NK-92 (cell line): ENCODE results near the gene TMC6.
"Not testable (repeated sequence)": the region's sequence is repeated elsewhere in the genome, so short reads cannot be mapped to it uniquely, and the experiment has no call there.

ENCODE experiments used
- DNase-seq: peaks from one replicate; lab custom pipeline; 2025; ENCODE audit not compliant: unreplicated experiment; lab: John Stamatoyannopoulos, UW

The TMC6 gene

DNA sequence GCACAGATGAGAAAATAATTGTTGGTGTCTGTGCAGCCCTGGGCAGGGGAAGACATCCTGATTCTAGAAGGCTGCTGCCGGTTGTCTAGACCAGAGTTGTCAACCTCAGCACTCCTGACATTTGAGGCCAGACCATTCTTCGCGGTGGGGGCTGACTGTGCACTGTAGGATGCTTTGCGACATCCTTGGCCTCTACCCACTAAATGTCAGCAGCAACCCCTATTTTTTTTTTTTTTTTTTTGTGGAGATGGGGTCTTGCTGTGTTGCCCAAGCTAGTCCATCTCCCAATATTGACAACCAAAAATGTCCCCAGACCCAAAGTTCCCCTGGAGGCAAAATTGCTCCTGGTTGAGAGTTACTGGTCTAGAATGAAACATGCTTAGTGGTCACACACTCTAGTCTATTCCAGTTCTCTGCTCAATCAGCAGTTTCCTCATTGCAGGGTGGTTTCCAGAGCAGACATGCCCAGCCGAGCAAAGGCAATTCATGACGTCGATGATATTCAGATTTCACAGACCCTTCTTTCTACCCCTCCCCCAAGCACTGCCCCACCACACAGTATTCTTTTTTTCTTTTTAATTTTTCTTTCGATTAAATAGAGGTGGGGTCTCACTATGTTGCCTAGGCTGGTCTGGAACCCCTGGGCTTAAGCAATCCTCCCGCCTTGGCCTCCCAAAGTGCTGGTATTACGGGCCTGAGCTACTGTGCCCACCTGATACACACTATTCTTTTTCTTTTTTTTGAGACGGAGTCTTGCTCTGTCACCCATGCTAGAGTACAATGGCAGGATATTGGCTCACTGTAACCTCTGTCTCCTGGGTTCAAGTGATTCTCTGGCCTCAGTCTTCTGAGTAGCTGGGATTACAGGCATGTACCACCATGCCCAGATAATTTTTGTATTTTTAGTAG is 26.6 kb upstream of the TMC6 start:
- DNase-seq, result no peak

DNA sequence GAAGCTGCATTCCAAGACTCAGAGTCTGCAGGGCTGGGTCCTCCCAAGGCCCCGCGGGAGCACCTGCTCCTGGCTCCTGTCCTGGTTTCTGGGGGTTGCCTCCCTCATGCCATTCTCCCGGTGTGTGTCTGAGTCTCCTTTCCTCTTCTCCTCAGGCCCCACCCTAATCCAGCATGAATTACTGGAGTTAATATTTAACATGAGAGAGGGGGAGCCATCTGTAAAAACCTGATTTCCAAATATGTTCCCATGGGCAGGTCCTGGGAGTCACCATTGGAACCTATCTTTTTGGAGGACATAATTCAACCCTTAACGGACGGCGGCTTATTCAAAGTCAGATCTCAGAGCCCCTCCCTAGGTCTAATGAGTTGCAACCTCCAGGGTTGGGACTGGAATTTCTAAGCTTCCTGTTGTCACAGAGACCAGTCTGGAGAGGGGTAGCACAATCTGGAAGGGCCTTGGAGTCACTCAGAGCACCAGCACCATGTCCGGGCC is 23.0 kb upstream of the TMC6 start:
- no peak for DNase-seq

- no peak for DNase-seq
Observed at GRCh38 chr17:78148286-78149016, 19.9 kb upstream of the TMC6 start.

- no peak for DNase-seq
Observed at GRCh38 chr17:78147315-78147998, 18.9 kb upstream of the TMC6 start.

GRCh38 chr17:78146881-78147280 is 18.3 kb upstream of the TMC6 start:
- DNase-seq, result no peak

DNA sequence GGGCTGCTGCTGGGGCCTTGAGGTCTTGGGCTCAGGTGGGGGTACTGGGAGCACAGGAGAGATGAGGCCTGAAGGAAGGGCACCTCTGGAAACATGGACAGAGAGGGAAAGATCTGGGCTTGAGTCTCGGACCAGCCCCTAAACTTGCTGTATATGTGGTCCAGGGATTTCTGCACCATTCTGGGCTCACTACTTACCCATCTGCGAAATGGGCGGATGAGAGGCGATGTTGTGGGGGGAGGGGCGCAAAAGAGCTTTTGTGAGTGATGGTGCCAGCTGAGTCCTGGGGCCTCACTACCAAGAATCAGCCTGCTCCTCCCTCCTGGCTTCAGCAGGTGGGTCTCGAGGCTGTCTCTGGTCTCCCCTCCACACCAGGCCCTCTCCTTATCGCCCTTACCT is 17.9 kb upstream of the TMC6 start:
- no peak for DNase-seq

DNA sequence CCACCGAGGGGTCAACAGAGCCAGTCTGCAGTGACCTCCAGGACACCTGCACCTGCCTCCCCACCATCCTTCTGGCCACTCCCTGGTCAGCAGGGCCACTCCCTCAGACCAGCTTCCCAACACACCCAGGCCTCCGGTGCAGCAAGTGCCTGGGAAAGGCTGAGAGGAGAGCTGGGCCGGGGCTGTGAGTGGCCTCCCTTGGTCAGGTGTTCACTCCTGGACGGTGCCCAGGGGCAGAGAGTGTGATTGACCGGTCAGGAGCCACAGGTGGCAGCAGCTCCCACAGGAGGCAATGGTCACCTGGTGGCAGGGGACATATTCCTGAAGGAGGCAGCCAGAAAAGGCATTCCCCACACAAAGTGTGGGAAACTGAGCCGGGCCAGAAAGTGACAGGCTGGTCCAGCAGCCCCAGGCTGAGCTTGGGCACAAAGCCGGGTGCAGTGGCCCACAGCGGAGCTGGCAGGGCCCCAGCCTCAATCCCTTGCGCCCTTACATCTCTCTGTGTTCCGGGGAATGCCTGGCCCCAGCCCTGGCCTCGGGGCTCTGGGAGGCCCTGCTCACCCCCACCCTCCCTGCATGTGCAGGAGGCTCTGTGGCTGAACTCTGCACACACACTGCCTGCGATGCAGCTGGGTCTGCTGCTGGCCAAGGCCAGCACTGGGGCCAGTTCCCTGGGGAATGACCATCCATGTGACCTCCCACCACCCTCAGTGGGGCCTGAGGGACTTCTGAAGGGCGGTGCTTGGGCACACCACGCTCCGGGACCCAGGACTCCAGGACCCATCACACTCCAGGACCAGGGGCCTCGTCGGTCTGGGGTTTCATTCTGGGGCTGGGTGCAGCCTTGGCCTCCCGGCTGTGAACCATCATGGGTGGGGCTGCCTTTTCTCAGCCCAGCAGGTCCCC is 16.4 kb upstream of the TMC6 start:
- no peak for DNase-seq

GRCh38 chr17:78144147-78144719 is 15.7 kb upstream of the TMC6 start:
- no peak for DNase-seq

- DNase-seq, result no peak
Observed at GRCh38 chr17:78143214-78144146, 14.9 kb upstream of the TMC6 start.

- DNase-seq, result no peak
Observed at GRCh38 chr17:78142119-78142861, 13.7 kb upstream of the TMC6 start.

GRCh38 chr17:78141437-78142118 is 13.0 kb upstream of the TMC6 start:
- DNase-seq, result no peak

DNA sequence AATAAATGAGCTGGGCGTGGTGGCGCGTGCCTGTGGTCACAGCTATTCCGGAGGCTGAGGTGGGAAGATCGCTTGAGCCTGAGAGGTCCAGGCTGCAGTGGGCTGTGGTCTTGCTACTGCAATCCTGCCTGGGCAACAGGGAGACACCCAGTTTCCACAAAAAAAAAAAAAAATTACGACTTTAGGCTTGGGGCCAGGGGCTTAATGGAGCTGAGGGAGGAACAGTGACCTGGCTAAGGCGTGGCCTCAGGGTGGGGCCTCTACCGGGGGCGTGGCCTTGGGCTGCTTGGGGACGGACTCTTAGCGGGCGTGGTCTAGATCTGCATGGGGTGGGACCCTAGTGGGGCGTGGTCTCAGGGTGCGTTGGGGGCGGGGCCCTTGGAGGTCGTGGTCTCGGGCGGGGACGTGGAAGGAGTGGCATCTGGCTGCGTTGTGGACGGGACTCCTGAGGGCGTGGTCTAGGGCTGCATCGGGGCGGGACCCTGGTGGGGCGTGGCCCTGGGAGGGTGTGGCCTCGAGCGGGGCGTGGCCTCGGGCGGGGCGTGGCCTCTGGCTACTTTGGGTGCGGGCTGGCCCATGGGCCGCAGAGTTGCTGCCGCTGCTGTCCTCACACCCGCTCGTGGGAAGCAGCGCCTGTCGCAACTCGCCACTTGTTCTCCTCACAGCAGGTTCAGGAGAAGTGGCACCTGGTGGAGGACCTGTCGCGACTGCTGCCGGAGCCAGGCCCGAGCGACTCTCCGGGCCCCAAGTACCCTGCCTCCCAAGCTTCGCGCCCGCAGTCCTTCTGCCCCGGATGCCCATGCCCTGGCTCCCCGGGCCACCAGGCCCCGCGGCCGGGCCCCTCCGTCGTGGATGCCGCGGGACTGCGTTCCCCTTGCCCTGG is 11.9 kb upstream of the TMC6 start:
- peak; percentile 56 for DNase-seq

- not testable (repeated sequence) for DNase-seq
Observed at GRCh38 chr17:78139861-78140168, 11.3 kb upstream of the TMC6 start.

GRCh38 chr17:78138204-78139060 is 9.9 kb upstream of the TMC6 start:
- DNase-seq, result no peak

DNA sequence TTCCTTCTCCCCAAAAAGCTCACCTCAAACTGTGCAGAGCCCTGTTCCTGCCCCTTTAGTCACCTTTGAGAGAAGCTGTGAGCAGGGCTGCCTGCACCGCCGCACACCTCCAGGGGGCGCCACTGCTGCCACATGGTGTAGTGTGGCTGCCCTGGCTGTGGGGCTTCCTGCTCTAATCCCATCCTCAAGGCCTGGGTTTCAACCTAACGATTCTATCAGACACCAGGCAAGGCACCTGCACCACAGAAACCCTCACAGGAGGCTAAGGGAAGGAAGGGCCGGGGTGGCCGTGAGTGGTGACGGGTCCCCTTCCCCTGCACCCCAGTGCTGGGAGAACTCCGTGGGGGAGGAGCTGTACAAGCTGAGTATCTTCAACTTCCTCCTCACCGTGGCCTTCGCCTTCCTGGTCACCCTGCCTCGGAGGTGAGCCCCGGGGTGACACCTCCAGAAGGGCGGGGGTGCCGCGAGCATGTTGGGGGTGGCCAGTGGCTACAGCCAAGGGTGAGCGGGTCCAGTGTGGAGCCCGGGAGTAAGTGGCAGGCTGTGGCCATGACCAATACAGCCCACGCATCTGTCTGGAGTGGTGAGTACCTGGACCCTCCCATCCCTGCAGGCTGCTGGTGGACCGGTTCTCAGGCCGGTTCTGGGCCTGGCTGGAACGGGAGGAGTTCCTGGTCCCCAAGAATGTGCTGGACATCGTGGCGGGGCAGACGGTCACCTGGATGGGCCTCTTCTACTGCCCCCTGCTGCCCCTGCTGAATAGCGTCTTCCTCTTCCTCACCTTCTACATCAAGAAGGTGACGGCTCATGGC is 9.0 kb upstream of the TMC6 start:
- DNase-seq, result no peak
